Right atrium auricular region (tissue), 2 donors: ENCODE measurements around the gene TBC1D9B. TPM values are rescaled to one million over a fixed set of nuclear protein-coding genes. Genes with fewer than 3 reads are reported as not detected.

Source experiments
- DNase-seq: peaks from one replicate; pipeline ENCODE4 v3.0.0-alpha.2; 2019; ENCODE audit warnings: low spot score
- H3K27ac ChIP-seq, 2 donors: fragments of 200-600 bp; sonication (generic); 1 replicate in 1 of 2; 2 replicates in 1 of 2; pipeline ENCODE4 v1.5.1; 2016 to 2019
- H3K27me3 ChIP-seq, 2 donors: fragments of 200-600 bp; sonication (generic); one replicate each; pipeline versions ENCODE4 v1.5.1 to v1.6.0; 2017 to 2019
- H3K36me3 ChIP-seq: fragments of 200-600 bp; sonication (generic); one replicate; pipeline ENCODE4 v1.5.1; 2016
- H3K4me1 ChIP-seq, 2 donors: fragments of 200-600 bp; sonication (generic); one replicate each; pipeline versions ENCODE4 v1.5.1 to v1.6.0; 2017 to 2019
- H3K4me3 ChIP-seq, 2 donors: fragments of 200-600 bp; sonication (generic); 1 replicate in 1 of 2; 2 replicates in 1 of 2; pipeline ENCODE4 v1.5.1; 2017 to 2019; ENCODE audit warnings: mild to moderate bottlenecking in 1 of 2, moderate library complexity in 1 of 2
- H3K9me3 ChIP-seq, 2 donors: fragments of 200-600 bp; sonication (generic); one replicate each; pipeline ENCODE4 v1.5.1; 2019
- total RNA-seq, 2 donors: library from RNA; depleted of rRNA; stranded (reverse); fragments of >200 nt; gene quantifications; one replicate each; pipeline ENCODE4 v1.1.0, GENCODE V29; 2016
- TF ChIP-seq, protein P1 (sequence below), 2 donors: fragments of 200-600 bp; sonication (generic); IDR thresholded peaks; one replicate each; pipeline ENCODE4 v1.5.1; 2019; ENCODE audit warnings: antibody characterized with exemption in 2 of 2

TBC1D9B gene
- total RNA-seq, 2 donors from 2014 or later = 33.5 to 57.7 TPM

DNA sequence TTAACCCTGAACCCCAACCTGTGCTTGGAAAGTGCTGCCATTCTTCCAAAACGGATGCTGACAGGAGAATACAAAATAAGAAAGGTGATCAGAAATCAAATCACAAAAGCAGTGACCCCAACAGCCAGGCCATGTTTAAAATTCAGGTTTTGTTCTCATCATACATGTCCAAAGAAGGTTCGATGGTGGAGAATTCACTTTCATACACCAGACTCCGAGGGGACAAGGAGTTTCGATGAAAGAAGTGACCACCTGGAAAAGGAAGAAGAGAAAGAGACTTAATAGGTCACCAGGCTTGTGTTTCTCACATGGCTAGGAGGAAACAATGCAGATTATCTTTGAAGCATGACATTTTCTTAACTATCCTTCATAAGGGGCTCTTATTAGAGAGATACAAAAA is 12.5 kb upstream of the TBC1D9B start:
- DNase-seq = no peak

DNA sequence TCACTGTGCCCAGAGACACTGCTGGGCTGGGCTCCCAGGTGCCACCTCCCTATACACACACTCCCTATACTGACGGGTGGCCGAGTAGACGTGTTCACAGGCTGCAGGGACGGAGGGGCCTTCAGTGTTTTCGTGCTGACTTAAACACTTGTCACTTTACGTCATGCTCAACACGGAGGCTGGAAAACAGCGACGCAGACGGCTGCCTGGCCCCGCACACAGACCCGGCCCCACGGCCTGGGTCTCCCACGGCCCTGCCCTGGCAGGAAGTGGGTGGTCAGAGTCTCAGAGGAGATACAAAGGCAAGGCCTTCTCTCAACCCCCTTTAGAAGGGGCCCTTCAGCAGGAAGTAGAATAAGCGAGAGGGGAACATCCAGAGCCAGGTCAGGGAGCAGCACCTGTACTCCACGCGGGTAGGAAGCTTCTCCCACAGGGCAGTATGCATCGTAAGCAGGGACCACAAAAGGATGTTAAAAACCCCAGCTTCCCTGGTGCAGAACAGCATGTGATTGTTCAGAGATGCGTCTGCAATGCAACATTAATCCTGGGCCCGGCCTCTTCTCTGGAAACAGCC is 11.9 kb upstream of the TBC1D9B start:
- Histone ChIP-seq H3K4me1 (no peaks in the 10 kb centered on the region), H3K36me3 (no peaks in the 10 kb centered on the region), H3K9me3 (no peaks in the 10 kb centered on the region), H3K27me3 (no peaks in the 10 kb centered on the region), H3K27ac (no peak overlapping the region), H3K4me3 (no peak overlapping the region)
- DNase-seq = no peak
- TF ChIP-seq, protein P1, sequence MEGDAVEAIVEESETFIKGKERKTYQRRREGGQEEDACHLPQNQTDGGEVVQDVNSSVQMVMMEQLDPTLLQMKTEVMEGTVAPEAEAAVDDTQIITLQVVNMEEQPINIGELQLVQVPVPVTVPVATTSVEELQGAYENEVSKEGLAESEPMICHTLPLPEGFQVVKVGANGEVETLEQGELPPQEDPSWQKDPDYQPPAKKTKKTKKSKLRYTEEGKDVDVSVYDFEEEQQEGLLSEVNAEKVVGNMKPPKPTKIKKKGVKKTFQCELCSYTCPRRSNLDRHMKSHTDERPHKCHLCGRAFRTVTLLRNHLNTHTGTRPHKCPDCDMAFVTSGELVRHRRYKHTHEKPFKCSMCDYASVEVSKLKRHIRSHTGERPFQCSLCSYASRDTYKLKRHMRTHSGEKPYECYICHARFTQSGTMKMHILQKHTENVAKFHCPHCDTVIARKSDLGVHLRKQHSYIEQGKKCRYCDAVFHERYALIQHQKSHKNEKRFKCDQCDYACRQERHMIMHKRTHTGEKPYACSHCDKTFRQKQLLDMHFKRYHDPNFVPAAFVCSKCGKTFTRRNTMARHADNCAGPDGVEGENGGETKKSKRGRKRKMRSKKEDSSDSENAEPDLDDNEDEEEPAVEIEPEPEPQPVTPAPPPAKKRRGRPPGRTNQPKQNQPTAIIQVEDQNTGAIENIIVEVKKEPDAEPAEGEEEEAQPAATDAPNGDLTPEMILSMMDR (IDR thresholded peaks at IDR 0.05) = no peak

More for the DNA sequence above, 12.5 kb upstream of the TBC1D9B start:
- H3K4me1 ChIP-seq = no peaks in the 10 kb centered on the region
- H3K27ac ChIP-seq = no peak overlapping the region
- H3K36me3 ChIP-seq = no peaks in the 10 kb centered on the region
- no peaks in the 10 kb centered on the region for H3K27me3 ChIP-seq
- H3K9me3 ChIP-seq = no peaks in the 10 kb centered on the region
- no peak overlapping the region for H3K4me3 ChIP-seq
- TF ChIP-seq, protein P1 (IDR thresholded peaks at IDR 0.05) = no peak

DNA sequence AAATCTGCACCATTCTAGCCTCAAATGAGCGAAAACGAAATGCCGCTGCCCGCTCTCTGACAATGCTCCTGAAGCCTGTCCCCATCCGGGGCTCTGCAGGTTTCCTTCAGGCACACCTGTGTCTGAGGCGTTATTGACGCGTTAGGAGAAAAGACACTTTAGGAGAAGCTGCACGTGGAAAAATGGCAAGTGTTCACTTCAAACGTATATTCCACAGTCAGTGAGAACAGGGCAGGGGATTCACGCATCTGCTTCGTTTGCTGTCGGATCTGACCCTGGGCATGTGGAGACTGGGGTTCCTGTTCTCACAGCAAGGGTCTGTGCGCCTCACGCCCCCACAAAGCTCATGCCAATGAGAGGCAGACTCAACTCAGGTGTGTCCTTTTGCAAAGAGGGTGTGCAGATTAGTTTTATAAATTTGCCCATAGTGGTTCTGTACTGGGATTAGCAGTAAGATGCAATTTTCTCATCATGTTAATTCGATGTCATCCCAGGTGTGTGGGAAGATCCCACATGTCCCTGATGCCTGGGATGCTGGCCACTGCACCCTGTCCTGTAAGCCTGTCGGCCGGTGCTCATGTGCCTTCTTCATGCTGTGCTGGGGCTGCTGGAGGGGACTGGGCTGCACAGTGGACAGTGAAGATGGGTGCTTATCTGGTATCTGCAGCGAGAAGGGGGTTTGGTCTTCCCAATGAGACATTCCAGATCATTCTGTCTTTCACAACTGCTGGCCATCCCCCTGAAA is 11.2 kb upstream of the TBC1D9B start:
- H3K36me3 ChIP-seq = no peaks in the 10 kb centered on the region
- no peaks in the 10 kb centered on the region for H3K9me3 ChIP-seq
- no peaks in the 10 kb centered on the region for H3K27me3 ChIP-seq
- no peak overlapping the region for H3K27ac ChIP-seq
- DNase-seq = no peak
- no peaks in the 10 kb centered on the region for H3K4me1 ChIP-seq
- TF ChIP-seq, protein P1 (IDR thresholded peaks at IDR 0.05) = no peak
- H3K4me3 ChIP-seq = no peak overlapping the region

DNA sequence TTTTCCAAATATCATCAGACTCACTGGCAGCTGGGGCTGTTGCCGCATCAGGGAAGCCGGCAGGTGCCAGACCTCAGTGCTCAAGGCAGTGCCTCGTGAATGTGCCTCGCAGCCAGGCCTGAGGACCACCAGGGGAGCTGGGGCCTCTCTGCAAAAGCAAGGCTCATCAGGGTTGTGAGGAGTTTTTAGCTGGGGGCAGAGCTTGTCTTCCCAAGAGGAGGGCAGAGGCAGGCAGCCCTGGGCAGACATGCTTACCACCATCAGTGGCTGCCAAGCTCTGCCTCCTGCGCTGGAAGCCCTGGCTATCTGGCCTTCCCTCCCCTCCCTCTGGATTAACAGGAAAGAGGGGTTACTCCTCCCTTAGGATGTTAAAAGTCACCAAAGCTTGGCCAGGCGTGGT is 8.8 kb upstream of the TBC1D9B start:
- Histone ChIP-seq H3K36me3 (no peaks in the 10 kb centered on the region), H3K27ac (no peak overlapping the region), H3K27me3 (no peaks in the 10 kb centered on the region), H3K4me1 (no peaks in the 10 kb centered on the region), H3K4me3 (no peak overlapping the region), H3K9me3 (no peaks in the 10 kb centered on the region)
- TF ChIP-seq, protein P1 (IDR thresholded peaks at IDR 0.05) = no peak
- DNase-seq = no peak

DNA sequence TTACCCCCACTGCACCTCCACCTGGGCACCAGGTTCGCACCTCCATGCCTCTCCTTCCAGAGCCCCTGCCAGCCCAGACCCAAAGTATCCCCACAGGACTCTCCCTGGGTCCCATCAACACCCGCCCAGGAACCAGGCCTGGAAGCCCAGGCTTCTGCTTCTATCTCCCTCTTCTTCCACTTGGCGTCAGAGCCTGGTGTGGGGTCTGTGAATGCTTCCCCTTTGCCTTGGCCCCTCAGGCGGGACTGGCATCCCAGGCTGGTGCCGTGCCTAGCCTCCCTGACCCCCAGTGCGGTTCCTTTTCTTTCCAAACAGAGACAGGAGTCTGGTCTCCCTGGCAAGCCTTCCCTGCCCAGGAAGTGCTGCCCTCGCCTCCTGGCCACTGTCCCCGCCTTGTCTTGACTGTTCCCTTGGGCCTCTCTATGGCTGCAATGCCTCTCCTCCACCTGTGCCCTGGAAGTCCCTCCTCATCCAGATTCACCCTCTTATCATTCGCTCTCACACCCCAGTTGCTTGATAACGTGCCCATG is 7.8 kb upstream of the TBC1D9B start:
- H3K27me3 ChIP-seq = no peaks in the 10 kb centered on the region
- H3K27ac ChIP-seq = no peak overlapping the region
- no peak for DNase-seq
- no peak overlapping the region for H3K4me3 ChIP-seq
- H3K9me3 ChIP-seq = no peaks in the 10 kb centered on the region
- H3K36me3 ChIP-seq = no peaks in the 10 kb centered on the region
- TF ChIP-seq, protein P1 (IDR thresholded peaks at IDR 0.05) = no peak
- no peaks in the 10 kb centered on the region for H3K4me1 ChIP-seq
